HG03175 (cell line): ENCODE measurements around the gene LAX1.
A peak's percentile ranks its signal among the peaks of the same experiment; 100 is the strongest.
"Not testable (repeated sequence)": the region's sequence is repeated elsewhere in the genome, so short reads cannot be mapped to it uniquely, and the experiment has no call there.

Experiments used
- ATAC-seq: cut with Tn5 transposase; IDR thresholded peaks from one replicate; pipeline ENCODE4 v1.9.1; 2021; ENCODE audit warnings: mild to moderate bottlenecking, moderate library complexity; ENCODE audit not compliant: unreplicated experiment

The LAX1 gene

GRCh38 chr1:203768256-203768655 is 3.3 kb downstream of the LAX1 start:
- no peak for ATAC-seq

GRCh38 chr1:203769505-203770343 is 4.7 kb downstream of the LAX1 start:
- no peak for ATAC-seq

- ATAC-seq = no peak
Observed at GRCh38 chr1:203771901-203772301, 6.9 kb downstream of the LAX1 start.

- ATAC-seq = no peak
Observed at GRCh38 chr1:203772836-203773235, 7.9 kb downstream of the LAX1 start.

GRCh38 chr1:203776636-203777035 is 11.7 kb downstream of the LAX1 start:
- ATAC-seq = no peak

- no peak for ATAC-seq
Observed at GRCh38 chr1:203777596-203777995, 12.6 kb downstream of the LAX1 start.

GRCh38 chr1:203778146-203778545 is 13.2 kb downstream of the LAX1 start:
- no peak for ATAC-seq

GRCh38 chr1:203778789-203779188 is 13.8 kb downstream of the LAX1 start:
- no peak for ATAC-seq

- ATAC-seq = no peak
Observed at GRCh38 chr1:203781962-203782361, 17.0 kb downstream of the LAX1 start.

- ATAC-seq = no peak
Observed at GRCh38 chr1:203789966-203790365, 25.0 kb downstream of the LAX1 start.

GRCh38 chr1:203791498-203791897 is 26.5 kb downstream of the LAX1 start:
- ATAC-seq = no peak

- no peak for ATAC-seq
Observed at GRCh38 chr1:203792486-203792885, 27.5 kb downstream of the LAX1 start.

GRCh38 chr1:203793561-203793960 is 28.6 kb downstream of the LAX1 start:
- ATAC-seq = not testable (repeated sequence)

- ATAC-seq = no peak
Observed at GRCh38 chr1:203794764-203795440, 29.9 kb downstream of the LAX1 start.

- ATAC-seq = peak; percentile 99
Observed at GRCh38 chr1:203795441-203796235, 30.7 kb downstream of the LAX1 start, which contains the start of the genes ZBED6 and ZC3H11A. Gene ZBED6, plus strand, starts transcription at chr1:203795623. Its CDS starts 1,900 bp downstream, at chr1:203797523. Gene ZC3H11A, plus strand, starts transcription at chr1:203795623. Its CDS starts 21,448 bp downstream, at chr1:203817071.

GRCh38 chr1:203796236-203796605 is 31.2 kb downstream of the LAX1 start:
- ATAC-seq = no peak

GRCh38 chr1:203797216-203797615 is 32.2 kb downstream of the LAX1 start:
- no peak for ATAC-seq

GRCh38 chr1:203797948-203798655 is 33.1 kb downstream of the LAX1 start:
- ATAC-seq = no peak

- ATAC-seq = no peak
Observed at GRCh38 chr1:203799157-203799556, 34.2 kb downstream of the LAX1 start.

- ATAC-seq = no peak
Observed at GRCh38 chr1:203799971-203800370, 35.0 kb downstream of the LAX1 start.

- ATAC-seq = no peak
Observed at GRCh38 chr1:203805689-203806088, 40.7 kb downstream of the LAX1 start.
